ENCODE data around the gene CRADD. TPM values are rescaled to one million over a fixed set of nuclear protein-coding genes. Genes with fewer than 3 reads are reported as not detected.

CRADD gene
- total and polyA plus RNA-seq, 4 donors = 6.3 to 28.9 (median 16.6) TPM

DNA sequence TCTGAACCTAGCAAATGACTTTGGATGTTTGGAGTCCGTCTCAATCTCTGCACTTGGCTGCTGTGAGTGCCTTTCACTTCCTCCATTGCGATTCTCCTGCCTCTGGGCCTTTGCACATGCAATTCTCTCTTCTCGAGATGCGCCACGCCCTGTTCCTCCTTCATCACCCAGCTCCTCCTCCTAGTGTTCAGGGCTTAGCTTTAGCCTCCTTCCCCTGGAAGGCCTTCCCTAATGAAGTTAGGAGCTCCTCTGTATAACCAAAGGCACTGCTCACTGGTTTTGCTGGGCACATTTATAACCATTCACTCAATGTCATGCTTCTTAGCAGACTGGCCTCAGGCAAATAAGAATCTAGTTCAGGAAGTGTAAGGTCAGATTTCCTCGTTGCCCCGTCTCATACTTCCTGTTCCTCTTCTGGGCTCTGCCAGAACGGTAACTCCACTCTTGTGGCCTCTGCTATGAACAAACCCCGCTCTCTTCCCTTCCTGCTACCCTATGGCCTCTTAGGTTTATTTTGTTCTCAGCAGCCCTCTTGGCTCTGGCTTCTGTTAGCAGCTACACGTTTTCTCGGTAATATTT lies 171.4 kb downstream of the CRADD start:
- Histone ChIP-seq H3K9ac (ENCODE audit: insufficient read depth in 1 of 2, low read length in 2 of 2) (no peak overlapping the region), H3K36me3 (ENCODE audit: control insufficient read depth in 4 of 4, insufficient read depth in 4 of 4, low read length in 4 of 4) (peaks cover 0 to 1% (median 0%) of the 10 kb centered on the region in 4 donors), H3K4me3 (no peak overlapping the region), H3K4me1 (ENCODE audit: control insufficient read depth in 5 of 5, insufficient read depth in 5 of 5, low read length in 5 of 5) (peaks cover 3 to 11% (median 4%) of the 10 kb centered on the region in 5 donors), H3K27ac (ENCODE audit: low read depth in 1 of 2, low read length in 1 of 2) (peak overlapping the region in 1 of 2 donors; percentile 43), H3K9me3 (ENCODE audit: control insufficient read depth in 4 of 4, insufficient read depth in 3 of 4, low read length in 3 of 4) (no peaks in the 10 kb centered on the region), H3K27me3 (ENCODE audit: control insufficient read depth in 3 of 3, insufficient read depth in 3 of 3, low read length in 2 of 3) (no peaks in the 10 kb centered on the region)
- no peak for TF ChIP-seq CTCF (IDR thresholded peaks at IDR 0.05; ENCODE audit: control extremely low read depth, extremely low read depth)
- 33 to 49% methylated on average over 11 of the region's 11 CpGs for WGBS, 2 donors
- ATAC-seq (ENCODE audit: insufficient read depth, low FRiP score) (peak; percentile 73), DNase-seq (peak in 1 of 3 donors; percentile 37)

- Histone ChIP-seq H3K9ac (ENCODE audit: insufficient read depth in 1 of 2, low read length in 2 of 2) (no peak overlapping the region), H3K27me3 (ENCODE audit: control insufficient read depth in 3 of 3, insufficient read depth in 3 of 3, low read length in 2 of 3) (no peaks in the 10 kb centered on the region), H3K9me3 (ENCODE audit: control insufficient read depth in 4 of 4, insufficient read depth in 3 of 4, low read length in 3 of 4) (no peaks in the 10 kb centered on the region), H3K36me3 (ENCODE audit: control insufficient read depth in 4 of 4, insufficient read depth in 4 of 4, low read length in 4 of 4) (peaks cover 0 to 1% (median 0%) of the 10 kb centered on the region in 4 donors), H3K4me3 (no peak overlapping the region), H3K27ac (ENCODE audit: low read depth in 1 of 2, low read length in 1 of 2) (no peak overlapping the region), H3K4me1 (ENCODE audit: control insufficient read depth in 5 of 5, insufficient read depth in 5 of 5, low read length in 5 of 5) (peaks cover 0 to 5% (median 3%) of the 10 kb centered on the region in 5 donors)
- ATAC-seq (ENCODE audit: insufficient read depth, low FRiP score) (no peak), DNase-seq (no peak)
- TF ChIP-seq CTCF (IDR thresholded peaks at IDR 0.05; ENCODE audit: control extremely low read depth, extremely low read depth) = no peak
- 97 to 98% methylated on average over 15 of the region's 15 CpGs for WGBS, 2 donors
Measured at GRCh38 chr12:93849946-93850345, 172.8 kb downstream of the CRADD start.

DNA sequence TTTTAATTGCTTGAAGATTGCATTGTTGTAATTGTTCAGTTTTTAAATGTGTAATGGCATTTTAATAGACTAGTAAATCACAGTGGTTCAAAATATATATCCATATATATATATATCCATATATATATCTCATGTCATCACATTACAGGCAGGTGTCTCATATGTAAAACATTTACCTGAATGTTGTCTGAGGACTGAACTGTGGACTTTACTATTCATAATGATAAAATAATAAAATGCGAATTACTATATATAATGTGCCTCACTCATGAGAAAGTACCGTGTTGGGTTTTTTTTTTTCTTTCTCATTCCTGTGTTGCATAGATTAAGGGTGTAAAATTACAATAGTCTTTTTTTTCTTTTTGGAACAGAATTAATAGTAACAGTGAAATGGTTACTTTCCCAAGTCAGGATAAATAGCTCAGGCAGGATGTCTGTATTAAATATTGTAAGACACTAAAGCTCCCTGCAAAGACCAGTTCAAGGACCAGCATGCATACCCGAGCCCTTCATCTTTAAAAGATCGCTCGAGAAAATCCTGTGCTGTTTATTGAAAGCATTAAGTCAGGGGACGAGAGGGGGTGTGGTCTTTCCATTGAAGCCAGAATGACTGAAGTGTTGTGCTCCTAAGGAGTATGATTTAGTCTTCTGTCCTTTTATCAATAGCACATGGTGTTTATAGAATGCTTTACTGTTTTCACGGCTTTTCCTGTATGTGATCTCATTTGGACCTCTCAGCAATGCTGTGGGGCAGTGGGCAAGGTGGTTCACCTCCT lies 173.5 kb downstream of the CRADD start:
- peaks cover 0 to 1% (median 0%) of the 10 kb centered on the region in 4 donors for H3K36me3 ChIP-seq (ENCODE audit: control insufficient read depth in 4 of 4, insufficient read depth in 4 of 4, low read length in 4 of 4)

More for the DNA sequence above, 173.5 kb downstream of the CRADD start:
- H3K27ac ChIP-seq (ENCODE audit: low read depth in 1 of 2, low read length in 1 of 2) = no peak overlapping the region
- no peak overlapping the region for H3K9ac ChIP-seq (ENCODE audit: insufficient read depth in 1 of 2, low read length in 2 of 2)
- peaks cover 0 to 6% (median 3%) of the 10 kb centered on the region in 5 donors for H3K4me1 ChIP-seq (ENCODE audit: control insufficient read depth in 5 of 5, insufficient read depth in 5 of 5, low read length in 5 of 5)
- DNase-seq (no peak), ATAC-seq (ENCODE audit: insufficient read depth, low FRiP score) (no peak)
- no peak for TF ChIP-seq CTCF (IDR thresholded peaks at IDR 0.05; ENCODE audit: control extremely low read depth, extremely low read depth)
- H3K9me3 ChIP-seq (ENCODE audit: control insufficient read depth in 4 of 4, insufficient read depth in 3 of 4, low read length in 3 of 4) = no peaks in the 10 kb centered on the region
- no peak overlapping the region for H3K4me3 ChIP-seq
- no peaks in the 10 kb centered on the region for H3K27me3 ChIP-seq (ENCODE audit: control insufficient read depth in 3 of 3, insufficient read depth in 3 of 3, low read length in 2 of 3)
- 92 to 94% methylated on average over 7 of the region's 7 CpGs for WGBS, 2 donors

Data from lung (tissue), 12 donors.